GM12878 (cell line): Measurements from ENCODE around the gene SLC45A1. TPM values are rescaled to one million over a fixed set of nuclear protein-coding genes. Genes with fewer than 3 reads are reported as not detected.

ENCODE experiments used
- ATAC-seq: fragments of 200-7000 bp; cut with Tn5 transposase; 3 replicates; pipeline ENCODE4 v1.9.1; 2020; ENCODE audit warnings: mild to moderate bottlenecking, moderate library complexity
- BruUV-seq: library from RNA; stranded (reverse); fragments of 400-500 nt; replicated peaks from 2 replicates; lab custom pipeline; 2021; lab: Mats Ljungman, UMichigan
- CTCF ChIA-PET: fragments of 300-600 bp; sonication (Branson Sonifier 250); formaldehyde crosslinking; extraction: SDS; loops from one replicate; lab custom pipeline; 2021; ENCODE audit warnings: inconsistent platforms; lab: Yijun Ruan, JAX
- POLR2A ChIA-PET: fragments of 350-600 bp; formaldehyde crosslinking; extraction: SDS; loops from one replicate; lab custom pipeline; 2021; ENCODE audit warnings: inconsistent platforms; lab: Charles Lee
- RAD21 ChIA-PET: fragments of 300-600 bp; sonication (Branson Sonifier 250); formaldehyde crosslinking; loops from one replicate; lab custom pipeline; 2023; ENCODE audit warnings: antibody characterized with exemption; ENCODE audit not compliant: unreplicated experiment; lab: Charles Lee
- SMC1A ChIA-PET: fragments of 300-600 bp; sonication (Branson Sonifier 250); formaldehyde crosslinking; loops from one replicate; lab custom pipeline; 2023; ENCODE audit not compliant: unreplicated experiment, uncharacterized antibody; lab: Charles Lee
- DNase-seq: peaks from one replicate; pipeline ENCODE4 v3.0.0-alpha.2; 2011; ENCODE audit warnings: low read depth, low spot score
- FAIRE-seq: peaks from 3 replicates; lab custom pipeline; 2011; peaks lifted over from hg19 to GRCh38; lab: Jason Lieb, UNC
- H2AFZ ChIP-seq: 2 replicates; pipeline ENCODE4 v1.6.0; 2011; ENCODE audit warnings: low read depth, low read length, control low read depth; ENCODE audit not compliant: control insufficient read depth
- H3K27ac ChIP-seq: 2 replicates; pipeline ENCODE4 v1.5.1; 2011; ENCODE audit warnings: control low read depth; ENCODE audit not compliant: control insufficient read depth, insufficient read depth
- H3K27me3 ChIP-seq, 2 experiments: replicated peaks in 1 of 2; 2 replicates each; pipeline versions ENCODE4 v1.6.0 to v1.6.1; 2011; ENCODE audit warnings: low read length in 1 of 2; ENCODE audit not compliant: control insufficient read depth in 2 of 2, insufficient read depth in 2 of 2
- H3K36me3 ChIP-seq, 2 experiments: 2 replicates each; pipeline ENCODE4 v1.5.1; 2011; ENCODE audit warnings: low read length in 1 of 2; ENCODE audit not compliant: control insufficient read depth in 2 of 2, insufficient read depth in 2 of 2
- H3K4me1 ChIP-seq: 2 replicates; pipeline ENCODE4 v1.6.1; 2011; ENCODE audit warnings: mild to moderate bottlenecking, low read length, moderate library complexity, mixed read lengths; ENCODE audit not compliant: control insufficient read depth, insufficient read depth
- H3K4me2 ChIP-seq: 2 replicates; pipeline ENCODE4 v1.6.0; 2011; ENCODE audit warnings: control low read depth; ENCODE audit not compliant: control insufficient read depth, insufficient read depth
- H3K4me3 ChIP-seq: fragments of 200-600 bp; sonication (generic); 2 replicates; pipeline ENCODE4 v1.5.1; 2016
- H3K79me2 ChIP-seq: 2 replicates; pipeline ENCODE4 v1.6.0; 2011; ENCODE audit warnings: low read length; ENCODE audit not compliant: control insufficient read depth, insufficient read depth
- H3K9ac ChIP-seq: 2 replicates; pipeline ENCODE4 v1.8.0; 2011; ENCODE audit warnings: low read length, control low read depth, mixed read lengths; ENCODE audit not compliant: control insufficient read depth, insufficient read depth
- H3K9me3 ChIP-seq: replicated peaks from 3 replicates; pipeline ENCODE4 v1.5.1; 2011; ENCODE audit warnings: mild to moderate bottlenecking, low read length; ENCODE audit not compliant: control insufficient read depth, insufficient read depth
- H4K20me1 ChIP-seq: 2 replicates; pipeline ENCODE4 v1.6.0; 2011; ENCODE audit not compliant: control insufficient read depth, insufficient read depth
- BCL3 ChIP-seq: IDR thresholded peaks from 2 replicates; pipeline ENCODE4 v1.6.1; 2011; ENCODE audit warnings: borderline replicate concordance, low read depth, mild to moderate bottlenecking, moderate library complexity, low read length; ENCODE audit not compliant: insufficient read depth, poor library complexity, severe bottlenecking
- BCLAF1 ChIP-seq: fragments of 450-650 bp; IDR thresholded peaks from 2 replicates; pipeline ENCODE4 v1.6.1; 2017; ENCODE audit warnings: antibody characterized with exemption, mild to moderate bottlenecking, moderate library complexity
- BMI1 ChIP-seq: fragments of 450-650 bp; IDR thresholded peaks from 2 replicates; pipeline ENCODE4 v1.6.1; 2016; ENCODE audit warnings: mild to moderate bottlenecking, moderate library complexity, borderline replicate concordance
- CTCF ChIP-seq, 3 experiments: IDR thresholded peaks in 2 of 3; conservative IDR thresholded peaks in 1 of 3; 2 replicates each; pipeline ENCODE4 v1.5.1; 2011; ENCODE audit warnings: low read depth in 3 of 3, low read length in 3 of 3, mild to moderate bottlenecking in 3 of 3, control low read depth in 2 of 3, moderate library complexity in 2 of 3, inconsistent platforms in 1 of 3, mixed read lengths in 1 of 3; ENCODE audit not compliant: control insufficient read depth in 2 of 3, insufficient read depth in 1 of 3; ENCODE audit errors: extremely low read depth in 1 of 3
- DPF2 ChIP-seq: fragments of 450-650 bp; IDR thresholded peaks from 2 replicates; pipeline ENCODE4 v1.6.1; 2017; ENCODE audit warnings: mild to moderate bottlenecking
- EED ChIP-seq: sonication (generic); IDR thresholded peaks from 2 replicates; pipeline ENCODE4 v1.6.1; 2016; ENCODE audit warnings: antibody characterized with exemption, low read depth
- EP300 ChIP-seq, 2 experiments: fragments of 150-350 bp in 1 of 2; IDR thresholded peaks; 2 replicates each; pipeline ENCODE4 v1.6.1; 2011 to 2012; ENCODE audit warnings: low read depth in 2 of 2, low read length in 2 of 2, borderline replicate concordance in 1 of 2, improper control_type of control experiment in 1 of 2, inconsistent platforms in 1 of 2; ENCODE audit not compliant: control insufficient read depth in 1 of 2
- EZH2 ChIP-seq: IDR thresholded peaks from 2 replicates; pipeline ENCODE4 v1.6.1; 2012; ENCODE audit warnings: low read depth, mild to moderate bottlenecking, control low read depth, inconsistent platforms, low read length, borderline replicate concordance; ENCODE audit not compliant: control insufficient read depth
- NFIC ChIP-seq: IDR thresholded peaks from 2 replicates; pipeline ENCODE4 v1.6.1; 2012; ENCODE audit warnings: low read depth, mild to moderate bottlenecking, inconsistent platforms, low read length, moderate library complexity
- USF2 ChIP-seq: IDR thresholded peaks from 2 replicates; pipeline ENCODE4 v1.6.1; 2011; ENCODE audit warnings: low read depth, low read length, improper control_type of control experiment, borderline replicate concordance
- YY1 ChIP-seq: IDR thresholded peaks from 2 replicates; pipeline ENCODE4 v1.6.1; 2011; ENCODE audit warnings: low read depth, mild to moderate bottlenecking, low read length
- WGBS: methylation state at CpG from one replicate; pipeline ENCODE4 v1.1.6; 2016; ENCODE audit warnings: low lambda C conversion rate; ENCODE audit not compliant: insufficient replicate concordance, insufficient coverage; ENCODE audit errors: missing lambda C conversion rate; 5-methylcytosine and 5-hydroxymethylcytosine counted together
- in situ Hi-C: fragments of 300-500 bp; cut with MboI; formaldehyde crosslinking; loops from 9 replicates; pipeline ENCODE4 v1.14.3; 2018; ENCODE audit warnings: mixed read lengths
- intact Hi-C: fragments of 100-400 bp; cut with micrococcal nuclease; formaldehyde crosslinking; loops from one replicate; pipeline ENCODE4 v1.14.2; 2022; ENCODE audit not compliant: unreplicated experiment
- polyA plus RNA-seq, 11 experiments: library from polyadenylated mRNA; depleted of rRNA in 4 of 11; unstranded in 6 of 11; stranded (reverse) in 5 of 11; fragments of >200 nt; fragmentation: Nextera tagmentation in 4 of 11; fragmentation: Illumina TruSeq in 1 of 11; extraction: Ambion mirVana in 4 of 11; extraction: Trizol in 1 of 11; gene quantifications; 1 replicate in 1 of 11; 2 replicates in 10 of 11; pipeline versions ENCODE4 v1.2.1 to v1.2.3, GENCODE V29; 2011 to 2016; ENCODE audit warnings: inconsistent platforms in 2 of 11, missing spikeins in 2 of 11, low read depth in 1 of 11
- total RNA-seq, 4 experiments: library from RNA; depleted of rRNA in 3 of 4; stranded (reverse); fragments of >200 nt in 3 of 4; fragmentation: Illumina TruSeq in 1 of 4; extraction: Trizol in 1 of 4; gene quantifications; 2 replicates each; pipeline versions ENCODE4 v1.2.1 to v1.2.3, GENCODE V29; 2013 to 2021

Gene SLC45A1
- total and polyA plus RNA-seq, 10 of the 15 experiments (the other 5 are each of a cell fraction or from before 2014, with no cell fraction given), result 0.07 to 0.23 (median 0.13) TPM; not detected in 6

- TF ChIP-seq BCL3, result no peak
- TF ChIP-seq DPF2, result no peak
These were observed 59.5 kb downstream of the SLC45A1 start (continued) for GRCh38 chr1:8377271-8377981.

GRCh38 chr1:8378178-8378577, 60.3 kb downstream of the SLC45A1 start:
- H2AFZ ChIP-seq, result no peak overlapping the region
- no peak overlapping the region for H3K4me3 ChIP-seq
- H3K9me3 ChIP-seq, result no peaks in the 10 kb centered on the region
- H3K27me3 ChIP-seq, result no peaks in the 10 kb centered on the region
- ATAC-seq (no peak), DNase-seq (no peak), FAIRE-seq (no peak)
- H3K36me3 ChIP-seq, result peaks cover 11% of the 10 kb centered on the region in 2 experiments
- no peak overlapping the region for H3K4me2 ChIP-seq
- no peaks in the 10 kb centered on the region for H3K4me1 ChIP-seq
- no peaks in the 10 kb centered on the region; the same call in 1 of the 2 replicates for H4K20me1 ChIP-seq
- intact Hi-C loops, result no loop called here
- WGBS, result 62% methylated on average over 4 of the region's 4 CpGs
- RAD21 ChIA-PET, result interaction anchor here (1.7 kb wide), 1 partner anchor 471 kb away, joined by 5 read pairs; no protein-coding TSS in a partner anchor
- H3K79me2 ChIP-seq, result peaks cover 1% of the 10 kb centered on the region
- SMC1A ChIA-PET, result interaction anchor here (0.6 to 2.6 kb wide), 9 partner anchors 16 to 637 kb away, joined by 3 to 8 read pairs (median 4); no protein-coding TSS in a partner anchor
- POLR2A ChIA-PET, result no interaction called here
- no TSS peak for BruUV-seq
- in situ Hi-C loops, result no loop called here
- H3K9ac ChIP-seq, result no peak overlapping the region
- H3K27ac ChIP-seq, result no peak overlapping the region
- CTCF ChIA-PET, result no interaction called here
- TF ChIP-seq USF2 (no peak), EED (no peak), NFIC (no peak), EP300 (IDR thresholded peaks at IDR 0.05; ENCODE audit: borderline replicate concordance in 1 of 2, control insufficient read depth in 1 of 2, low read depth in 2 of 2, low read length in 2 of 2) (no peak), EZH2 (no peak), CTCF (IDR thresholded peaks at IDR 0.05 in 2 of 3, conservative IDR thresholded peaks at IDR 0.05 in 1 of 3; ENCODE audit: control insufficient read depth in 2 of 3, extremely low read depth in 1 of 3, insufficient read depth in 1 of 3, low read depth in 3 of 3, low read length in 3 of 3) (no peak), YY1 (no peak), BCLAF1 (no peak), BMI1 (no peak)
